Measurements from ENCODE around the gene TMLHE. TPM values are rescaled to one million over a fixed set of nuclear protein-coding genes. Genes with fewer than 3 reads are reported as not detected.
"Not testable (repeated sequence)": the region's sequence is repeated elsewhere in the genome, so short reads cannot be mapped to it uniquely, and the experiment has no call there.

Gene TMLHE
- total and polyA plus RNA-seq, 2 experiments from 2014 or later: 15.3 to 19.5 TPM

DNA sequence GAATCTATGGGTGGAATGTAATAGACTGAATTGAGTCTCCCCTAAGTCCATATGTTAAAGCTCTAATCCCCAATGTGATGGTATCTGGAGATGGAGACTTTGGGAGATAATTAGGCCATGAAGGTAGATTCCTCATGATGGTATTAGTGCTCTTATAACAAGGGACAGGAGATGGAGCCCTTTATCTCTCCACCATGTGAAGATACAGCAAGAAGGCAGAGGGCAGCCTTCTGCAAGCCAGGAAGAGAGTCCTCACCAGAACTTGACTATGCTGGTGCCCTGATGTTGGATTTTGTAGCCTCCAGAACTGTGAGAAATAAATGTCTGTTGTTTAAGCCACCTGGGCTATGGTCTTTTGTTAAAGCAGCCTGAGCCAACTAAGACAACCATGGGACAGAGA, 78.0 kb downstream of the TMLHE start:
- Histone ChIP-seq H3K9me3 (ENCODE audit: low read depth) (no peaks in the 10 kb centered on the region), H3K4me2 (no peak overlapping the region), H3K27me3 (no peaks in the 10 kb centered on the region), H3K4me3 (no peak overlapping the region), H3K79me2 (no peaks in the 10 kb centered on the region), H2AFZ (no peak overlapping the region), H3K4me1 (ENCODE audit: insufficient read depth) (no peaks in the 10 kb centered on the region), H3K27ac (no peak overlapping the region), H3K9me2 (replicated peaks; ENCODE audit: insufficient read depth) (no peaks in the 10 kb centered on the region), H4K20me1 (ENCODE audit: insufficient read depth, poor library complexity, severe bottlenecking) (no peaks in the 10 kb centered on the region), H3K36me3 (replicated peaks; ENCODE audit: insufficient read depth, low read depth) (no peaks in the 10 kb centered on the region)
- DNase-seq (ENCODE audit: low spot score): no peak
- no peak for TF ChIP-seq EZH2 (IDR thresholded peaks at IDR 0.05; ENCODE audit: borderline replicate concordance)
- no peak for TF ChIP-seq EZH2phosphoT487 (IDR thresholded peaks at IDR 0.05; ENCODE audit: low read depth, severe bottlenecking, unreplicated experiment)
- TF ChIP-seq, protein P1, sequence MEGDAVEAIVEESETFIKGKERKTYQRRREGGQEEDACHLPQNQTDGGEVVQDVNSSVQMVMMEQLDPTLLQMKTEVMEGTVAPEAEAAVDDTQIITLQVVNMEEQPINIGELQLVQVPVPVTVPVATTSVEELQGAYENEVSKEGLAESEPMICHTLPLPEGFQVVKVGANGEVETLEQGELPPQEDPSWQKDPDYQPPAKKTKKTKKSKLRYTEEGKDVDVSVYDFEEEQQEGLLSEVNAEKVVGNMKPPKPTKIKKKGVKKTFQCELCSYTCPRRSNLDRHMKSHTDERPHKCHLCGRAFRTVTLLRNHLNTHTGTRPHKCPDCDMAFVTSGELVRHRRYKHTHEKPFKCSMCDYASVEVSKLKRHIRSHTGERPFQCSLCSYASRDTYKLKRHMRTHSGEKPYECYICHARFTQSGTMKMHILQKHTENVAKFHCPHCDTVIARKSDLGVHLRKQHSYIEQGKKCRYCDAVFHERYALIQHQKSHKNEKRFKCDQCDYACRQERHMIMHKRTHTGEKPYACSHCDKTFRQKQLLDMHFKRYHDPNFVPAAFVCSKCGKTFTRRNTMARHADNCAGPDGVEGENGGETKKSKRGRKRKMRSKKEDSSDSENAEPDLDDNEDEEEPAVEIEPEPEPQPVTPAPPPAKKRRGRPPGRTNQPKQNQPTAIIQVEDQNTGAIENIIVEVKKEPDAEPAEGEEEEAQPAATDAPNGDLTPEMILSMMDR (IDR thresholded peaks at IDR 0.05; ENCODE audit: poor library complexity): no peak

GRCh38 chrX:155527023-155527422, 85.7 kb downstream of the TMLHE start:
- not testable (repeated sequence) for H2AFZ ChIP-seq; H3K4me3 ChIP-seq; H3K4me1 ChIP-seq (ENCODE audit: insufficient read depth); H3K27me3 ChIP-seq; H4K20me1 ChIP-seq (ENCODE audit: insufficient read depth, poor library complexity, severe bottlenecking); H3K36me3 ChIP-seq (replicated peaks; ENCODE audit: insufficient read depth, low read depth); H3K27ac ChIP-seq; H3K9me2 ChIP-seq (replicated peaks; ENCODE audit: insufficient read depth); DNase-seq (ENCODE audit: low spot score); H3K4me2 ChIP-seq; H3K79me2 ChIP-seq
- peaks cover 18% of the 10 kb centered on the region for H3K9me3 ChIP-seq (ENCODE audit: low read depth)
- 81% methylated on average over 2 of the region's 2 CpGs for WGBS (ENCODE audit: low lambda C conversion rate, missing lambda C conversion rate)

- TF ChIP-seq EZH2 (IDR thresholded peaks at IDR 0.05; ENCODE audit: borderline replicate concordance) (no peak), EZH2phosphoT487 (IDR thresholded peaks at IDR 0.05; ENCODE audit: low read depth, severe bottlenecking, unreplicated experiment) (no peak)
- TF ChIP-seq, protein P1 (IDR thresholded peaks at IDR 0.05; ENCODE audit: poor library complexity): no peak
- no peak overlapping the region for H3K4me2 ChIP-seq
- H3K9me2 ChIP-seq (replicated peaks; ENCODE audit: insufficient read depth): no peaks in the 10 kb centered on the region
- no peak overlapping the region for H3K27ac ChIP-seq
- no peaks in the 10 kb centered on the region for H3K36me3 ChIP-seq (replicated peaks; ENCODE audit: insufficient read depth, low read depth)
- H2AFZ ChIP-seq: no peak overlapping the region
- no peak overlapping the region for H3K4me3 ChIP-seq
- H3K79me2 ChIP-seq: no peaks in the 10 kb centered on the region
- no peaks in the 10 kb centered on the region for H3K27me3 ChIP-seq
- no peaks in the 10 kb centered on the region for H4K20me1 ChIP-seq (ENCODE audit: insufficient read depth, poor library complexity, severe bottlenecking)
- no peaks in the 10 kb centered on the region for H3K9me3 ChIP-seq (ENCODE audit: low read depth)
- DNase-seq (ENCODE audit: low spot score): no peak
- no peaks in the 10 kb centered on the region for H3K4me1 ChIP-seq (ENCODE audit: insufficient read depth)
Measured at GRCh38 chrX:155514225-155514624, 98.5 kb downstream of the TMLHE start.

- H3K27me3 ChIP-seq: no peaks in the 10 kb centered on the region
- no peaks in the 10 kb centered on the region for H3K36me3 ChIP-seq (replicated peaks; ENCODE audit: insufficient read depth, low read depth)
- no peak overlapping the region for H2AFZ ChIP-seq
- H3K9me2 ChIP-seq (replicated peaks; ENCODE audit: insufficient read depth): no peaks in the 10 kb centered on the region
- H4K20me1 ChIP-seq (ENCODE audit: insufficient read depth, poor library complexity, severe bottlenecking): no peaks in the 10 kb centered on the region
- no peak overlapping the region for H3K27ac ChIP-seq
- no peaks in the 10 kb centered on the region for H3K4me1 ChIP-seq (ENCODE audit: insufficient read depth)
- H3K4me3 ChIP-seq: no peak overlapping the region
- H3K4me2 ChIP-seq: no peak overlapping the region
- H3K9me3 ChIP-seq (ENCODE audit: low read depth): no peaks in the 10 kb centered on the region
- DNase-seq (ENCODE audit: low spot score): no peak
- H3K79me2 ChIP-seq: no peaks in the 10 kb centered on the region
- TF ChIP-seq EZH2phosphoT487 (IDR thresholded peaks at IDR 0.05; ENCODE audit: low read depth, severe bottlenecking, unreplicated experiment): no peak
- TF ChIP-seq, protein P1 (IDR thresholded peaks at IDR 0.05; ENCODE audit: poor library complexity): no peak
- no peak for TF ChIP-seq EZH2 (IDR thresholded peaks at IDR 0.05; ENCODE audit: borderline replicate concordance)
Measured at GRCh38 chrX:155505296-155505695, 107.5 kb downstream of the TMLHE start.

GRCh38 chrX:155495134-155495533, 117.6 kb downstream of the TMLHE start:
- not testable (repeated sequence) for H3K79me2 ChIP-seq; H3K36me3 ChIP-seq (replicated peaks; ENCODE audit: insufficient read depth, low read depth); DNase-seq (ENCODE audit: low spot score); H3K4me3 ChIP-seq; H4K20me1 ChIP-seq (ENCODE audit: insufficient read depth, poor library complexity, severe bottlenecking); H2AFZ ChIP-seq; H3K9me3 ChIP-seq (ENCODE audit: low read depth); H3K27ac ChIP-seq; H3K4me2 ChIP-seq; H3K9me2 ChIP-seq (replicated peaks; ENCODE audit: insufficient read depth); H3K4me1 ChIP-seq (ENCODE audit: insufficient read depth); H3K27me3 ChIP-seq
- no CpG with 5 or more reads among the region's 2 CpGs for WGBS (ENCODE audit: low lambda C conversion rate, missing lambda C conversion rate)

DNA sequence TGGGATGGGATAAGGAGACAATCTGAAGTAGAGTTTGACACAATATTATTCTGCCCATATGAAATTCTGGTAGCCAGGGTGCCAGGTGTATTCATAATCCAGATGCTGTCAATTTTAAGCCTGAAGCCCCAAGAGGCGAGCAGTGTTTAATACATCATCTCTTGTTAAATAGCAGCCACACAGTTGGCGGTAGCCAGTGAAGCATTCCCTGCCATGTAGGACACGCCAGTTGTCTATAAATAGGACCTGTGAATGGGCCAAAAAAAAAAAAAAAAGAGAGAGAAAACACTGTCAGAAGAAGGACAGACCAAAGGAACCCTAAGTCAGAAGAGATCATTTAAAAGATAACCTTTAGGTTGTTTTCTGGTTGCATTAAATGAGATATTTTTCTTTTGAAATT, 121.3 kb downstream of the TMLHE start:
- H3K36me3 ChIP-seq (replicated peaks; ENCODE audit: insufficient read depth, low read depth); H3K9me2 ChIP-seq (replicated peaks; ENCODE audit: insufficient read depth); H4K20me1 ChIP-seq (ENCODE audit: insufficient read depth, poor library complexity, severe bottlenecking); H3K79me2 ChIP-seq; H3K27me3 ChIP-seq; H3K27ac ChIP-seq; DNase-seq (ENCODE audit: low spot score); H3K9me3 ChIP-seq (ENCODE audit: low read depth); H3K4me1 ChIP-seq (ENCODE audit: insufficient read depth); H2AFZ ChIP-seq; H3K4me2 ChIP-seq; H3K4me3 ChIP-seq: not testable (repeated sequence)
- no CpG with 5 or more reads among the region's 3 CpGs for WGBS (ENCODE audit: low lambda C conversion rate, missing lambda C conversion rate)
